Activated gamma-delta T cell (primary cell): Measurements from ENCODE around the gene ABCA7.
"Not testable (repeated sequence)": the region's sequence is repeated elsewhere in the genome, so short reads cannot be mapped to it uniquely, and the experiment has no call there.

Experiments used
- DNase-seq: peaks from one replicate; lab custom pipeline; 2025; lab: John Stamatoyannopoulos, UW

ABCA7 gene

GRCh38 chr19:1016647-1017114, 23.2 kb upstream of the ABCA7 start:
- no peak for DNase-seq

DNA sequence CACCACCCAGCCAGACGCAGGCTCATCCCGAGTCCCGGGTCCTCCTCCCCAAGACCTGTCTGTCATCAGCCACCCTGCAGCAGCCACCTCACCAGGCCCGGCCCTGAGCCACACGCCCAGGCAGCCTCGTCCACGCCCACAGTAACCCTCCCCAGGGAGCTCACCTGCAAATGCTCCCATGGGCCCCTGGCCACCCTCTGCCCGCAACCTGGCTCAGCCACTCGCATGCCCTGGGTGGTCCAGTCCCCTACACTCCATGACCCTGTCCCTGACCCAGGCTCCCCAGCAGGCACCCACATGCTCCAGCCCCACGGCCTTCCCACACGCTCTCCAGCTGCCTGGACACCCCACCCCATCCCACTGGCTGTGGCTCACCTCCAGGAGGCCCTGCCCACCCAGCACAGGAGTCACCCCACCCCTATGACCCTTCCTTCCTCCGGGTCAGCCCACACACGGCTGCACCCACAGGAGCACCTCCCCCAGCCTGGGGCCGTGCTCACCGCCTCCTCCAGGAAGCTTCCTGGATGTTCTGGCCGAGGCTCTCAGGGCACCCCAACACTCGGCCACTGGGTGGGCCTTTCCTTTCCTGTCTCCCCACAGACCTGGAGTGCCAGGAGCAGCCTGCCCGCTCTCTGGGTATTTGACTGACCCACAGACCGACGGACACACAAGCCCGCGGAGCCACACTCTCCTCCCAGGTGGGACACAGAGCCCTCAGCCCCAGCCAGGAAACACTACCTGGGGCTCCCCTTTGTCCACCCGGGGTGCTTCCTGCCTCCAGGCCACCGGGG, 22.6 kb upstream of the ABCA7 start:
- no peak for DNase-seq

DNA sequence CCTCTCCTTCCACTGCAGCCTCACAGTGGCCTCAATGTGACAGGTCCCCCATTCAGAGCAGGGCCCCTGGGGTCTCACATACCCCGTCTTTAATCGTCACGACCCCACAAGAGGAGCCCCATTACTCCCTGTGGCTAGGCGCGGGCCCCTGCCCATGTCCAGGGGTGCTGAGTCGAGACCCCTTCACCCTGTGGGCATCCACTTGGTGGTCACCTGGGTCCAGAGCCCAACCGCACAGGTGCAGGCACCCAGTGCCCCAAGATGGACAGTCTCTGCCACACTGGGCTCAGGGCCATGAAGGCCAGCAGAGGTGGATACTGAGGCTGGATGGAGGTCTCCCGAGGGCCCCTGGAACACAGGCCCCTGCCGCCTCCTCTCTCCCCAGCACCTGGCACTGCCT, 22.0 kb upstream of the ABCA7 start:
- DNase-seq: no peak

DNA sequence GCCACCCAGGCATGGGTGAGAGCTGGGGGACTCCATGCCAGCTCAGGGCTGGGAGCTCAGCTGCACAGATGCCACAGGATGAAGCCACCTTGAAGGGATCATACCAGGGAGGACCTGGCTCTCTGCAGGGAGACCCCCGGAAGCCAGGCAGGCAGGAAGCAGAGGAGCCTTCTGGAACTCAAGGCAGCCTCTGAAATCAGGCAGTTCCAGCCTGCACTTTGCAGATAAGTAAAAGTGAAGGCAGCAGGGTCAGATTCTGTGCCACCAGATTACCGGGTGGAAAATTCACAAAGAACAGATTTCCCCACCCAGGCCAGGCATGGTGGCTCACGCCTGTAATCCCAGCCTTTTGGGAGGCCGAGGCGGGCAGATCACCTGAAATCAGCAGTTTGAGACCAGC, 21.5 kb upstream of the ABCA7 start:
- no peak for DNase-seq

DNA sequence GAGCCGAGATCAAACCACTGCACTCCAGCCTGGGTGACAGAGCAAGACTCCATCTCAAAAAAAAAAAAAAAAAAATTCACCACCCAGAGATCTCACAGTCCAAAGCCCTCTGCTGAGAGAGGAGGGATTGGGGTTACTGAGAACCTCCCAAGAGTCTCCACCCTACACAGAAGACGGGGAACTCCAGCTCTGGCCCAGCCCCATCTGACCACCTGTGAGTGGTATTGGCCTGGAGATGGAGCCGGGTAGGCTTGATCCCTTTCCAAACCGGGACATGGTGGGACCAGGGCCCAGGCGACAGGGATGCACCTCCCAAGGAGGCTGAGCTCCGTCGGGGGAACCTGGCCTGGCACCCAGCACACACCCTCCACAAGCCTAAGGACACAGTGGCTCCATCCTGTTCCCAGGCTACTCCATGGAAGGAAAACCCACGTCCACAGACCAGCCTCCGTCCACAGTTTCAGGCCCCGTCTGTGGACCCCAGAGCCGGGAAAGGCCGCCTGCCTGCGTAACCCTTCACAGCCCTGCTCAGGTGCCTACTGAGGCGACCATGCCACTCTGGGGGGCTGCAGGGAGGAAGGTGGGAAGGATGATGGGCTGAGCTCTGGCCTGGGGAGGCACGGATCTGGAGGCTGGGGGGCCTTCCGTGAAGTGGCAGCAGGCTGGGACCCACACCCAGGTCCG, 20.8 kb upstream of the ABCA7 start:
- no peak for DNase-seq

GRCh38 chr19:1019616-1019961, 20.3 kb upstream of the ABCA7 start:
- DNase-seq: no peak

DNA sequence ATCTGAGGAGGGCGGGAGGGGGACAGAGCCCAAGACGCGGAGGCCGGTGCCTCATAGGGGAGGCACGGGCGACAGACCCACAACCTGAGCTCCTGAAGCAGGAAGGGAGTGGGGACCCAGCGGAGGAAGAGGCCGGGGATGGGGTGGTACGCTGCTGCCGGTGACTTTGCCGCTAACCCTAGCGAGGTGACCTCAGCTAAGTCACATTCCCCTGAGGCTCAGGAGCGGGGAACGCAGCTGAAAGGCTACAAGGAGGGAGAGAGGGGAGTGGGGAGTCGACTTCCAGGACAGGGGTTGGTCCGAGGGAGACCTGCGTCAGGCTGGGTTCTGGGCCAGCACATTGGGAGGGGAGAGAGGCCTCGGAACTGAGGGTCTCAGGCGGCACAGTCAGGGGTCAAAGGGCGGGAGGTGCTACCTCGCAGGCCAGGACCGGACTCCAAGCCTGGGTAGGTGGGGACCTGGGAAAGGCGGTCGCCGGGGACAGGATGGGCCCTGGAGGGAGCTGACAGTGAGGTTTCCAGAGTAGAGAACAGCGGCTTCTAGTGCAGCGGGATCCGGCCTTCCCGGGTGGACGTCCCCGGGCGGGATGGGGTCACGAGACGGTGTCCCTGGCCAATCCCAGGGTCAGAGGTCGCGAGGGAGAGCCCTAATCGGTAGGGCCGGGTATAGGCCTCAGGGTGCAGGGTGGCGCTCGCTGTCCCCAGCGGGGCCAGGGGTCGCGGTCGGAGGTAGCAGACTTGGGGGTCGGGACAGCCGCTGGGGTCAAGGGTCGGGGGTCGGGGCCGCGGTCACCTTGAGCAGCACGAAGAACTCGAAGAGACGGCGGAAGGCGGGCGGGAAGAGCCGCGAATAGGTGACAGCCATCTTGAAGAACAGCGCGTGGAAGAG, 19.7 kb upstream of the ABCA7 start:
- no peak for DNase-seq

DNA sequence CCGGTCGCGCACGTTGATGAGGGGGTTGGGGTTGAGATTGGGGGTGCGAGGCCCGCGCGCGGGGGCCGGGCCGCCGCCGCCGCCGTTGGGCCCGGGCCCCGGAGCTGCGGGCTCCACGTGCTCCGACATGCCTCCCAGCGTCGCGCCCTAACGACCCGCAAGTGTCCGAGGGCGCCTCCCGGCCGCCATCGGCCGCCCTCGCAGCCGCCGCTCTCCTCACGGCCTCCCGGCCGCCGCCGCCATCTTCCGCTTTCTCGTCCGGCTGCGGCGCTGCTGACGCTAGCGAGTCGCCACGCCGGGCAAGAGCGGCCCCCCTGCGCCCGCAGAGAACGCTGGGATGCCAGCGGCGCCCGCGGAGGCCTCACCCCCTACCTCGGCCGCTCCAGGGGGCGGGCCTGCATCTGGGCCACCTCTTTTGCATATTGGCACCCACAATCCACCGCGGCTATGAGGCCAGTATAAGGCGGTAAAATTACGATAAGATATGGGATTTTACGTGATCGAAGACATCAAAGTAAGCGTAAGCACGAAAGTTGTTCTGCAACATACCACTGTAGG, 19.0 kb upstream of the ABCA7 start, which contains the start of gene TMEM259:
TMEM259 (minus strand) TSS at position 256 of the 558 bp plus-strand sequence; CDS start at position 129, 127 bp downstream.
- DNase-seq: peak; percentile 96

DNA sequence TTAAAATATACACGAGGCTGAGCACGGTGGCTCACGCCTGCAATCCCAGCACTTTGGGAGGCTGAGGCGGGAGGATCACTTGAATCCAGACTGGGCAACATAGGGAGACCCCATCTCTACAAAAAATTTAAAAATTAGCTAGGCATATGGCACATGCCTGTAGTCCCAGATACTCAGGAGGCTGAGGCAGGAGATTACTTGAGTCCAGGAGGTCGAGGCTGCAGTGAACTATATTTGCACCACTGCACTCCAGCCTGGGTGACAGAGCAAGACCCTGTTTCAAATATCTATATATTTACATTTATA, 16.1 kb upstream of the ABCA7 start:
- DNase-seq: not testable (repeated sequence)

DNA sequence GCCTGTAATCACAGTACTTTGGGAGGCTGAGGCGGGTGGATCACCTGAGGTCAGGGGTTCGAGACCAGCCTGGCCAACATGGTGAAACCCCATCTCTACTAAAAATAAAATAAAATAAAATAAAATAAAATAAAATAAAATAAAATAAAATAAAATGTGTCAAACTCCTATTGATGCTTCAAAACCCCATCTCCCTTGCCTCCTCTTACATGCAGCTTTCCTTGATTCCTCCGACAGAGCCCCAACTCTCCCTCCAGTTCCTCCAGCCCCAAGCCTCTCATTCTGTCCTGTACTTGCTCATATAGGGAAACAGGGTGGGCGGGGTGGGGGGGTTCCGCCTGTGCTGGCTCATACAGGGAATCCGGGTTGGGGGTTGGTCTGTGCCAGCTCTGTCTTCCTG, 14.8 kb upstream of the ABCA7 start:
- DNase-seq: not testable (repeated sequence)

GRCh38 chr19:1025960-1026782, 13.7 kb upstream of the ABCA7 start, which contains the start of gene CNN2:
Gene CNN2 (plus strand): TSS chr19:1026608. CDS start chr19:1026662, 54 bp downstream.
- peak; percentile 59 for DNase-seq

DNA sequence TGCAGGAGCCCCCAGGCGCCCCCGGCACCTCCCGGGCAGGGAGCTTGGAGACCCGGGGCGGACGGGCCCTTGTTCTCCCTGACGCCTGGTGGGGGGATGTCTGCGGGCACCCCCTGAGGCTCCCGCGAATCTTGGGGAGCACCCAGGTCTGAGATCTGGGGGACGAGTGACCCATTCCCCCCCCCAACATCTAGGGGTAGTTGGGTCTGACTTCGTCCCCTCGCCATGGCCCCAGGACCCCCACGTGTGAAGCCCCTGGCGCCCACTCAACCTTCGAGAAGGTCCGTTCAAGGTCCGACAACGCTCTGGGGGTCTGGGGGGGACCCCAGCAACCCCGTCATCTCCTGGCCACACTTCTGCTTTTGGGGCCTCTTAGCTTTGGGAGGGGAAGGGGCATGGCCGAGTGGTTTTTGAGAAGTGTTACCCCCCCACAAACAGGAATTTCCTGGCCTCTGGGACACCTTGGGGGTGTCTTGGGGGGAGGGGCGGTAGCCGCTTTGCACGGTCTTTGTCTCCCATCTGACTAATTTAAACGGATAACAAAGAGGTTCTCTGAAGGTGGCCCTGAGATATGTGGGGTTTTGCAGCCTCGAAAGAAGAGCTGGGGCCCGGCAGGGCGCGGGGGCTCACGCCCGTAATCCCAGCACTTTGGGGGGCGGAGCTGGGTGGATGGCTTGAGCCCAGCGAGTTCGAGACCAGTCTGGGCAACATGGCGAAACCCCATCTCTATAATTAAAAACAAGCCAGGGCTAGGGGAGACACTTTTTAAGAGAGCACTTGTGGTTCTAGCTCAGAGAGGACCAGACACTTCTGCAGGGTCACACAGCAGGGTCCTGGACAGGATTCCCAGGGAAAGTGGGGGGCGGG, 12.9 kb upstream of the ABCA7 start:
- DNase-seq: no peak

GRCh38 chr19:1027650-1028061, 12.3 kb upstream of the ABCA7 start:
- DNase-seq: no peak

GRCh38 chr19:1028062-1028926, 11.6 kb upstream of the ABCA7 start:
- DNase-seq: no peak

DNA sequence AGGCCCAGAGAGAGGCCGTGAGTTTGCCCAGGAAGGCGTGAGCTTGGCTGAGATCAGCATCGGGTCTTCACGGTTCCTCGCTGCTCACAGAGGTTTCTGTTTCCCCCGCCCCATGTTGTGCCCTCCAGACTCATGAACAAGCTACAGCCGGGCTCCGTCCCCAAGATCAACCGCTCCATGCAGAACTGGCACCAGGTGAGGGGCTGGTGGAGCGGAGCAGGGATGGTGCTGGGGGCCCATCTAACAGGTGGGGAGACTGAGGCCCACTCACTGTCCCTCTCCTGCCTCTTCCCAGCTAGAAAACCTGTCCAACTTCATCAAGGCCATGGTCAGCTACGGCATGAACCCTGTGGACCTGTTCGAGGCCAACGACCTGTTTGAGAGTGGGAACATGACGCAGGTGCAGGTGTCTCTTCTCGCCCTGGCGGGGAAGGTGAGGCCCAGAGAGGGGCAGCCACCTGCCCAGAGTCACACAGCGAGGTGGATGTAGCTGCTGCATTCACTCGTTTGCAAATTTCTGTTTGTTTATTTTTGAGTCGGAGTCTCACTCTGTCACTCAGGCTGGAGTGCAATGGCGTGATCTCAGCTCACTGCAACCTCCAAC, 7.5 kb upstream of the ABCA7 start:
- no peak for DNase-seq

DNA sequence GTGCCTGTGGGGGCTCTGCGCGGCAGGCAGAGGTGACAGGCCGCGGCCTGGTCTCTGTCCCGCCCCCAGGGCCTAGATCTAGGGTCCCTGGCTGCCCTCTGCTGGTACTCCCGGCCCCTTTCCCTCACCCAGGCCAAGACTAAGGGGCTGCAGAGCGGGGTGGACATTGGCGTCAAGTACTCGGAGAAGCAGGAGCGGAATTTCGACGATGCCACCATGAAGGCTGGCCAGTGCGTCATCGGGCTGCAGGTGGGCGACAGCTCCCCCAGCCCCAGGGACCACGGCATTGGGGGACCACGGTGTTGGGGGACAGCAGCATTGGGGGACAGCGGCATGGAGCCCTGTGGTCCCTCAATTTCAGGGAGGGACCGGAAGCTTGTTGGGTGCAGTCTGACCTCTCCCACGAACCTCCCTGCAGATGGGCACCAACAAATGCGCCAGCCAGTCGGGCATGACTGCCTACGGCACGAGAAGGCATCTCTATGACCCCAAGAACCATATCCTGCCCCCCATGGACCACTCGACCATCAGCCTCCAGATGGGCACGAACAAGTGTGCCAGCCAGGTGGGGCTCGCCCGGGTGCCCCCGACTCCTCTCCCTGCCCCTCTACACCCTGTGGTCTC, 3.8 kb upstream of the ABCA7 start:
- no peak for DNase-seq

GRCh38 chr19:1037621-1038064, 2.3 kb upstream of the ABCA7 start:
- no peak for DNase-seq

- no peak for DNase-seq
Measured at GRCh38 chr19:1038978-1039645, 795 bp upstream of the ABCA7 start.
